Neural cell (in vitro differentiated cells): ENCODE results near the gene CARMIL1. TPM values are rescaled to one million over a fixed set of nuclear protein-coding genes. Genes with fewer than 3 reads are reported as not detected.

ENCODE experiments used
- H2AFZ ChIP-seq: fragments of 200-600, 300-800 bp; sonication (generic), shearing (Covaris generic); 2 replicates; pipeline ENCODE4 v1.6.0; 2014; ENCODE audit warnings: low read depth, mild to moderate bottlenecking, antibody characterized with exemption, low read length, moderate library complexity
- H3F3A ChIP-seq: fragments of 200-600 bp; shearing (Covaris generic); 2 replicates; pipeline ENCODE4 v1.6.1; 2016; ENCODE audit warnings: mild to moderate bottlenecking, moderate library complexity, mixed read lengths, antibody characterized with exemption, low read length; ENCODE audit not compliant: insufficient read depth, poor library complexity, severe bottlenecking
- H3K27ac ChIP-seq: fragments of 200-600, 300-800 bp; sonication (generic), shearing (Covaris generic); 2 replicates; pipeline ENCODE4 v1.5.1; 2014; ENCODE audit warnings: mild to moderate bottlenecking, low read length, moderate library complexity
- H3K27me3 ChIP-seq: fragments of 300-800, 200-600 bp; sonication (generic), shearing (Covaris generic); 2 replicates; pipeline ENCODE4 v1.6.0; 2014; ENCODE audit warnings: mild to moderate bottlenecking, low read depth, low read length, moderate library complexity; ENCODE audit not compliant: insufficient read depth
- H3K36me3 ChIP-seq: fragments of 300-800, 200-600 bp; sonication (generic), shearing (Covaris generic); 2 replicates; pipeline ENCODE4 v1.5.1; 2014; ENCODE audit warnings: mild to moderate bottlenecking, antibody characterized with exemption, low read length, moderate library complexity; ENCODE audit not compliant: insufficient read depth
- H3K4me2 ChIP-seq: fragments of 300-800, 200-600 bp; sonication (generic), shearing (Covaris generic); 2 replicates; pipeline ENCODE4 v1.6.0; 2014; ENCODE audit warnings: mild to moderate bottlenecking, low read length
- H3K4me3 ChIP-seq: fragments of 300-800, 200-600 bp; sonication (generic), shearing (Covaris generic); 2 replicates; pipeline ENCODE4 v1.5.1; 2014; ENCODE audit warnings: mild to moderate bottlenecking, low read length, moderate library complexity
- H3K79me2 ChIP-seq: fragments of 200-600 bp; shearing (Covaris generic); replicated peaks from 2 replicates; pipeline ENCODE4 v1.6.0; 2014; ENCODE audit warnings: mild to moderate bottlenecking, low read length, moderate library complexity; ENCODE audit not compliant: insufficient read depth
- H3K9ac ChIP-seq: fragments of 300-800, 200-600 bp; sonication (generic), shearing (Covaris generic); 2 replicates; pipeline ENCODE4 v1.6.1; 2016; ENCODE audit warnings: mild to moderate bottlenecking, low read length, mixed read lengths
- H3K9me2 ChIP-seq: fragments of 200-600 bp; shearing (Covaris generic); 2 replicates; pipeline ENCODE4 v1.6.1; 2016; ENCODE audit warnings: mild to moderate bottlenecking, low read length, mixed read lengths; ENCODE audit not compliant: insufficient read depth
- H3K9me3 ChIP-seq: fragments of 200-600, 300-800 bp; sonication (generic), shearing (Covaris generic); 2 replicates; pipeline ENCODE4 v1.6.1; 2016; ENCODE audit warnings: mild to moderate bottlenecking, mixed run types, low read length, moderate library complexity, mixed read lengths
- H4K20me1 ChIP-seq: fragments of 200-600 bp; shearing (Covaris generic); 2 replicates; pipeline ENCODE4 v1.6.1; 2016; ENCODE audit warnings: mild to moderate bottlenecking, mixed run types; ENCODE audit not compliant: insufficient read depth
- CTCF ChIP-seq: fragments of 450-650 bp; IDR thresholded peaks from 2 replicates; pipeline ENCODE4 v1.5.1; 2014; ENCODE audit warnings: antibody characterized with exemption, mild to moderate bottlenecking, moderate library complexity; ENCODE audit not compliant: poor library complexity, severe bottlenecking
- EP300 ChIP-seq: fragments of 450-650 bp; conservative IDR thresholded peaks from 2 replicates; pipeline ENCODE4 v1.6.1; 2014; ENCODE audit warnings: antibody characterized with exemption, mild to moderate bottlenecking, moderate library complexity; ENCODE audit not compliant: poor library complexity, severe bottlenecking
- EZH2 ChIP-seq: fragments of 200-600, 300-800 bp; shearing (Covaris generic), sonication (generic); IDR thresholded peaks from 2 replicates; pipeline ENCODE4 v1.6.1; 2014; ENCODE audit warnings: antibody characterized with exemption, low read length, borderline replicate concordance, mild to moderate bottlenecking; ENCODE audit not compliant: insufficient read depth, poor library complexity, severe bottlenecking
- MXI1 ChIP-seq: fragments of 450-650 bp; conservative IDR thresholded peaks from 2 replicates; pipeline ENCODE4 v1.6.1; 2014; ENCODE audit warnings: antibody characterized with exemption, mild to moderate bottlenecking; ENCODE audit not compliant: poor library complexity, severe bottlenecking
- POLR2AphosphoS5 ChIP-seq: IDR thresholded peaks from 2 replicates; pipeline ENCODE4 v1.6.1; 2012
- RAD21 ChIP-seq: fragments of 450-650 bp; conservative IDR thresholded peaks from 2 replicates; pipeline ENCODE4 v1.6.1; 2014; ENCODE audit warnings: antibody characterized with exemption, mild to moderate bottlenecking, moderate library complexity
- REST ChIP-seq: IDR thresholded peaks from 2 replicates; pipeline ENCODE4 v1.6.1; 2012; ENCODE audit warnings: borderline replicate concordance
- SMC3 ChIP-seq: fragments of 450-650 bp; conservative IDR thresholded peaks from 2 replicates; pipeline ENCODE4 v1.6.1; 2014; ENCODE audit warnings: antibody characterized with exemption, mild to moderate bottlenecking, moderate library complexity; ENCODE audit not compliant: poor library complexity
- TAF1 ChIP-seq: IDR thresholded peaks from 2 replicates; pipeline ENCODE4 v1.6.1; 2012; ENCODE audit warnings: low read depth
- polyA plus RNA-seq: library from polyadenylated mRNA; depleted of rRNA; stranded (reverse); fragments of >200 nt; gene quantifications from 2 replicates; pipeline ENCODE4 v1.2.3, GENCODE V29; 2014

Gene CARMIL1
- polyA plus RNA-seq, 1 donor from 2014 or later: 5.3 TPM

- Histone ChIP-seq H3K79me2 (no peaks in the 10 kb centered on the region), H3K27me3 (no peaks in the 10 kb centered on the region), H3K36me3 (no peaks in the 10 kb centered on the region), H3K4me3 (no peak overlapping the region), H4K20me1 (no peaks in the 10 kb centered on the region), H2AFZ (no peak overlapping the region), H3K9me2 (no peaks in the 10 kb centered on the region), H3K9ac (no peak overlapping the region), H3K4me2 (no peak overlapping the region), H3F3A (no peaks in the 10 kb centered on the region), H3K27ac (no peak overlapping the region), H3K9me3 (no peaks in the 10 kb centered on the region)
- TF ChIP-seq REST (no peak), POLR2AphosphoS5 (no peak), EP300 (no peak)
Measured at GRCh38 chr6:25424303-25424702, 145.1 kb downstream of the CARMIL1 start.

- no peak overlapping the region for H3K4me2 ChIP-seq
- H3K27ac ChIP-seq: no peak overlapping the region
- H2AFZ ChIP-seq: no peak overlapping the region
- H4K20me1 ChIP-seq: no peaks in the 10 kb centered on the region
- H3K4me3 ChIP-seq: no peak overlapping the region
- no peaks in the 10 kb centered on the region for H3K9me3 ChIP-seq
- TF ChIP-seq REST (no peak), RAD21 (no peak), EZH2 (no peak), CTCF (no peak), EP300 (no peak), MXI1 (no peak), SMC3 (no peak), TAF1 (no peak), POLR2AphosphoS5 (no peak)
- no peak overlapping the region for H3K9ac ChIP-seq
- H3K9me2 ChIP-seq: no peaks in the 10 kb centered on the region
- no peaks in the 10 kb centered on the region for H3K27me3 ChIP-seq
- no peaks in the 10 kb centered on the region for H3K79me2 ChIP-seq
- H3F3A ChIP-seq: no peaks in the 10 kb centered on the region
- H3K36me3 ChIP-seq: no peaks in the 10 kb centered on the region
Measured at GRCh38 chr6:25427549-25427948, 148.4 kb downstream of the CARMIL1 start.
